Anterior cingulate cortex (tissue), 58 donors: ENCODE data around the gene CCNL2.
"Not testable (repeated sequence)": the region's sequence is repeated elsewhere in the genome, so short reads cannot be mapped to it uniquely, and the experiment has no call there.

Source experiments
- DNase-seq, 58 donors: peaks; one replicate each; lab custom pipeline; 2025; lab: John Stamatoyannopoulos, UW

CCNL2 gene

DNA sequence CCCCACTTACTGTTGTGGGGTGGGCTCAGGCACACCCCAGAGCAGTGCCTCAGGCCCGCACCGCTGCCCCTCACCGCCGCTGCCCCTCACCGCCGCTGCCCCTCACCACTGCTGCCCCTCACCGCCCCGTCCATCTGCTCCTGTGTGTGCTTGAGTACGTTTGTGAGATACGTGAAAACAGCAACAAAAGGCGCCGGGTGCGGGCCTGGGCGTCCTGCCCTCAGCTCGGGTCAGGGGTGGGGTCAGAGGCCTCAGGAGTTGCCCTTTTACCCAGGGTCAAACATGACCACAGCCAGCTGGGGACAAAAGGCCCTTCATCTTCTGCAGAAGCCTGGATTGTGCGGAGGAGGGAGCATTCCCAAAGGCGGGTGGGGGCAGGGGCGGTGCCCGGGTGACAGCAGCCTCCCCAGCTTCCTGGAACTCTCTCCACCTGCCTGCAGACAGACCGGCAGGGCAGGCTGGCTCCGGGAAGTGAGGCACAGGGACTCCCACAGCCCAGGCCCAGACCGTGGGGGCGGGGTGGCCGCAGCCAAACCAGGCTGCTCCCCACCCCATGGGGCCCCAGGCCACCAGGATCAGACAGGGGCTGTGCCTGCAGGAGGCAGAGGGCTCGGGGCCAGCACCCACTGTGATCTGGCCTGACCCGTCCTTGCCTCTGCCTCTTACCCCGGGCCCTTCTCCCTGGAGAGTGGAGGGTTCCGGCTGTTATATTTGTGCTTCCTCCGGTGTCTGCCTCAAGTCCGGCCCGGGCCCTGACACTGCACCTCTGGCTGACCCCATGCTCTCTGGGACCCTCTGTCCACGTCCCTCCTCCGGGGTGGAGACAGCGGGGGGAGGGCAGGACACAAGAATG is 34.0 kb upstream of the CCNL2 start:
- DNase-seq, result peak in 46 of 58 donors; percentile 24 to 90 (median 68)

DNA sequence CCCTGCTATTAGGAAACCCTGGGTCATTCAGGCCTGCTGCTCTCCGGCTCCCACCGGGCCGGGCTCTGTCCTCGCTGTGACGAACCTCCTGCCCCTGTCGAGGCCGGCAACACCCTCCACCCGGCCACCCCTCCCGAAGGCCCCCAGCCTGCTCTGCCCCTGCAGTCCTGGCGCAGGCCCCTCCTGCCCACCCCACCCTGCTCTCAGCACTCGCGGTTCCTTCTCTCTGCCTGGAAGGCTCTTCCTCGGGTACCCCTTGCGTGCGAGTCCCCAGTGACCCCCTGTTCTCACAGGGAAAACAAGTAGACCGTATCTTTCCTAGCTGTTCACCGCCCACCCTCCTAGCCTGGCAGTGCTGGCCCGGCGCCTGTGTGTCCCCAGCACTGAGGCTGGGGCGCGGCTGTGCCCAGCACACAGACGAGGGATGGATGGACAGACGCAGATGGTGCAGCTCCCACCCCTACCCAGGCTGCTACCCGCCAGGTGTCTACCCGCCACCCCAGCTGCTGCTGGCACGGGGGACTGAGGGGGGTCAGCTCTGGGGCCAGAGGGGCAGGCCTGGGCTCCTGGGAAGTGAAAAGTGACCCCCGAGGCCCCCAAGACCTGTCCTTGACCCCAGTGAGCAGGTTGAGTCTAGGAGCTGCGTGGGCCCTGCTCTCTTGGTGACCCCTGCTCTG is 33.3 kb upstream of the CCNL2 start:
- DNase-seq, result peak in 5 of 58 donors; percentile 19 to 56 (median 34)

DNA sequence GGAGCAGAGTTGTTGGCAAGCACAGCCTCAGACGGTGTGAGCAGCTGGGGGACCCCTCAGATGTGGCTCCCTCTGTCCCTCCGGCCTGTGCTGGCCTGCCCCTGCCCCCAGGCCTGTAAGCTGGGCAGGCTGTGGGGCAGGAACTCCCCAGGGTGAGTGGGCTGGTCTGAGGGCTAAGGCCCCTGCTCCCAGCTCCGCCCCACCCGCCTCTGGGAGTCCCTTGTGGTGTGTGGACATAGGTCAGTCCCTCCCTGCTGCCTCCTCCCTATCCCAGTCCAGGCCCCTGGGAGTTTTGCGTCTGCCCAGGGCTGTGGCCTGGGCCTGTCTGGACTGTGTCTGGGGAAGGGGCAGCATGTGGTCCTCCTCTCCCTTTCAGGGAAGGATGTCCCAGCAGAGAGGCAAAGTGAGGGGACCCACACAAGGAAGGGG is 32.7 kb upstream of the CCNL2 start:
- DNase-seq, result peak in 4 of 58 donors; percentile 38 to 58 (median 50)

DNA sequence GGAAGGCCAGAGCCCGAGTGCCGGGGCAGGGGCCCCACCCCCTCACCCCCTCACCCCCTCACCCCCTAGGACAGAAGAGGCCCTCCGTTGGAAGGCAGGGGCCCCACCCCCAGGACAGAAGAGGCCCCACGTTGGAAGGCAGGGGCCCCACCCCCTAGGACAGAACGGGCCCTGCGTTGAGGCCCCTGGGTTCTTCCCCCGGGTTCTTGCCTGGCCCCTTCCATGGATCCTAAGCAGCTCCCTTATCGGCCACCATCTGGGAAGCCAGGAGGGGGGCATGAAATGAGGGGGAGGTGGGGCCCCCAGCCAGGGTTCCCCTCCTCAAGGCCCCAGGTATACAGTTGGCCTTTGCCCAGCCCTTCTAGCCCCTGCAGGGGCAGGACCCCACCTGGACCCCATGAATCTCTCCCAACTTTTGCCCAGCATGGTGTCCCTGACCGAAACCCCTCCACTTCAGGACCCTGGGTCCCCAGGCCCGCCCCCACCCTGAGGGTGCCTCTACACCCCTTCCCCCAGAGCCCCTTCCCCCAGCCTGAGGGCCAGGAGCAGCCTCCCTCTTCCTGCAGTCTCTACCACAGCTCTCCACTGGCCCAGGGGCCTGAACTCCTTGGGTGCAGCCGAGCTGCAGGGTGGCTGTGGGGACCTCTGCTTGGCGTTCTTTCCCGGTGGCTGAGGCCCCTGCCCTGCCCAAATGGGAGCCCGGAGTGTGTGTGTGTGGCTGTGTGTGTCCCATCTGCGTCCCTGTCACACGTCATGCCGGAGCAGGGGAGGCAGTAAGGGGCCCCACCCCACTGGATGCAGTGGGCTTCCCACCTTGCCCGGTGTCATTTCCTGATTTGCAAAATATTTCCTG is 32.1 kb upstream of the CCNL2 start:
- DNase-seq, result peak in 1 of 58 donors; percentile 62

DNA sequence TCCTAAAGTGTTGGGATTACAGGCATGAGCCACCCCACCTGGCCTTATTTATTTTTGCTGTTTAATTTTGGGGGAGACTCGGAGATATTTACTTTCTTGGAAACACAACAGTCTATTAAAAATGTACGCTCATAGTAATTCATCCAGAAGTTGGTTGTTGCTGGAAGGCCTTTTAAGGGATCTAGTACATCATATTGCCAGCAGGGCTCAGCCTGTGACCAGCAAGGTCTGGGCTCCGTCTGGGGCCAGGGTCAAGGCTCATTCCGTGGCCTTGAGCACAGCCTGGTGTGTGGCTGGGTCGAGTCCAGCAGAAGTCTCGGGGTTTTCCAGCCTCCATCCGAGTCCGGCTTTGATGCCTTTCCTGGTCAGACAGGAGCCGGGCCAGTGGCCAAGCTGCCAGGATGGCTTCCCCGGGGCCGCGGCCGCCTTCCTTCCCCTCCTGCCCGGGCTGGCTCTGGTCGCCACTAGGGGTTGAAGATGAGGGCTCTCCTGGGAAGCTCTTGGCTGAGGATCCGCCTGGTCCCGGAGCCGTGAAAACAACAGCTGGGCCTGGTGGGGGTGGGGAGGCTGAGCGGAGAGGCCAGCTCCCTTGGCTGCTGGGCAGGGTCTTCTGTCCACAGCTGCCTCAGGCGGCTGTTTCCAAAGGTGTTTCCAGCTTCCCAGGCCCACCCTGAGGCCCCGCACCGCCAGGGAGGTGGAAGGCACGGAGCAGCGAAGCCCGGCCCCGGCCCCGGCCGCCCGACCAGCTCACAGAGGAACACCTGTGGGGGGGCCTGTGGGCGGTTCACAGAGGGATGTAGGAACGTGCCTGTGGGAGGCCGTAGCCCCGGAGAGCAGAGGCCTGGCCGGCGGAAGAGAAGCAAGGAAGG is 31.2 kb upstream of the CCNL2 start:
- DNase-seq, result peak in 48 of 58 donors; percentile 25 to 84 (median 62)

DNA sequence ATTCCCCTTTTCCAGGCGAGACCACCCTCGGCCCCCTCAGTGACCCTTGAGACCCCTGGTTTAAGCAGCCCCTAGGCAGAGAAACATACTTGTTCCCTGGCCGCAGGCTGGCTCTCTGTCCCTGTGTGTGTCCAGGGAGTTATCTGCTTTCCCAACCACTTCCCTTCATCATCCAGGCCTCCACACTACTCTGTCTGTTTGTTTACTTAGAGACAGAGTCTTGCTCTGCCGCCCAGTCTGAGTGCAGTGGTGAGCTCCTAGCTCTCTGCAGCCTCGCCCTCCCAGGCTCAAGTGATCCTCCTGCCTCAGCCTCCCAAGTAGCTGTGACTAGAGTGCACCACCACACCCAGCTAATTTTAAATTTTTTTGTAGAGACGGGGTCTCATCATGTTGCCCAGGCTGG is 30.5 kb upstream of the CCNL2 start:
- no peak for DNase-seq

DNA sequence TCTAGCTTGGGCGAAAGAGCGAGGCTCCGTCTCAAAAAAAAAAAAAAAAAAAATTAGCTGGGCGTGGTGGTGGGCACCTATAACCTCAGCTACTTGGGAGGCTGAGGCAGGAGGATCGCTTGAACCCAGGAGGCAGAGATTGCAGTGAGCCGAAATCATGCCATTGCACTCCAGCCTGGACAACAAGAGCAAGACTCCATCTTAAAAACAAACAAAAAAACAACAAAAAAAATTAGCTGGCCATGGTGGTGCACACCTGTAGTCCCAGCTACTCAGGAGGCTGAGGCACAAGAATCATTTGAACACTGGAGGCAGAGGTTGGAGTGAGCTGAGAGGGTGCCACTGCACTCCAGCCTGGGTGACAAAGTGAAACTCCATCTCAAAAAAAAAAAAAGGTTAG is 29.8 kb upstream of the CCNL2 start:
- not testable (repeated sequence) for DNase-seq

DNA sequence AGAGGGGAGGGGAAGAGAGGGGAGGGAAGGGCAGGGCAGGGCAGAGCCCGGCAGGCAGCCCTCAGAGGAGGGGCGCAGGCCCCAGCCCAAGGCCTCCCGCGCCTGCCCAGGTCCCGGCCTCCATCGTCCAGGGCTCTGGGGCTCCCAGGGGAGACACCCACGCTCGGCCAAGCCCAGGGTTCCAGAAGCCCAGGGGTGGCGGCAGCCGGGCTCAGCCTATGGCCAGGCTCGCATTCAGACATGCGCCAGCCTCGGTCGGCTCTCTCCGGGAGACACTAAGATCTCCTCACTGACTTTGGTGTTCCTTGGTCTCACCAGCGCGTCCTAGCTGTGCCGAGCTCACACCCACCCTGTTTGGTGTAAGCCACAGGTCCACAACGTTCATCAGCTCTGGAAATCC is 29.0 kb upstream of the CCNL2 start:
- peak in 2 of 58 donors; percentile 57 to 59 for DNase-seq

DNA sequence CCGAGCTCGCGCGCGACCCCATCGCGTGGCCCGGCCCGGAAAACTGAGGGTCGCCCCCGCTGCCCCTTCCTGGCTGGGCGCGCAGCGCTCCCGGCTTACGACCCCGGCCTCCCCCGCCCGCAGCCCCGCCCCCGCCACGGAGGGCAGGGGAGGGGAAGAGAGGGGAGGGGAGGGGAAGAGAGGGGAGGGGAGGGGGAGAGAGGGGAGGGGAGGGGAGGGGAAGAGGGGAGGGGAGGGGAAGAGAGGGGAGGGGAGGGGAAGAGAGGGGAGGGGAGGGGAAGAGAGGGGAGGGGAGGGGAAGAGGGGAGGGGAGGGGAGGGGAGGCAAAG is 28.6 kb upstream of the CCNL2 start:
- DNase-seq, result peak in 3 of 58 donors; percentile 22 to 57 (median 52)

DNA sequence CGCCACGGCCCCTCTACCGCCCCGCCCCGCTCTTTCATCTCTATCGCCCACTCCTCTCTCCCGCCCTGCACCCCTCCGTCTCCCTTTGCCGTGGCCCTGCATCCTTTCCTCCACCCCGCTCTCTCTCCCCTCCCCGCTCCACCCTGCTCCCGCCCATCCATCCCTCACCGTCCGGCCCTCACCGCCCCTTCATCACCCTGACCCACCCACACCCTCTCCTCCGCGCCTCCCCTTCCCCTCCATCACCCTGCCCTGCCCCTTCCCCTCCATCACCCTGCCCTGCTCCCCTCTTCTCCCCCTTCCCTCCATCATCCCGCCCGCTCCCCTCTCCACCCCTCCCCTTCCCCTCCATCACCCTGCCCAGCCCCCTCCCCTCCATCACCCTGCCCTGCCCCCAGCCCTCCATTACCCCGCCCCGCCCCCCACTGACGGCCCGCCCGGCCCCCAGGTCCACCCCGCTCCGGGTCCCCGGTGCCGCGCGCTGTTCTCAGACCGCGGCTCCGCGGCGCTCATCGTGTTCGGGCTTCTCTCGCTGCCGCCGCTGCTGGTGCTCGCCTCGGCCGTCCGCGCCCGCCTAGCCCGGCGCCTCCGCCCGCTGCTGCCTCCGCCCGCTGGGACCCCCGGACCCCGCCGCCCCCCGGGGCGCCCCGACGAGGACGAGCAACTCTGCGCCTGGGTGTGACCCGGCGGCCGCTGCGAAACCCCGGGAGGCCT is 28.1 kb upstream of the CCNL2 start:
- DNase-seq, result peak in 26 of 58 donors; percentile 24 to 83 (median 62)

DNA sequence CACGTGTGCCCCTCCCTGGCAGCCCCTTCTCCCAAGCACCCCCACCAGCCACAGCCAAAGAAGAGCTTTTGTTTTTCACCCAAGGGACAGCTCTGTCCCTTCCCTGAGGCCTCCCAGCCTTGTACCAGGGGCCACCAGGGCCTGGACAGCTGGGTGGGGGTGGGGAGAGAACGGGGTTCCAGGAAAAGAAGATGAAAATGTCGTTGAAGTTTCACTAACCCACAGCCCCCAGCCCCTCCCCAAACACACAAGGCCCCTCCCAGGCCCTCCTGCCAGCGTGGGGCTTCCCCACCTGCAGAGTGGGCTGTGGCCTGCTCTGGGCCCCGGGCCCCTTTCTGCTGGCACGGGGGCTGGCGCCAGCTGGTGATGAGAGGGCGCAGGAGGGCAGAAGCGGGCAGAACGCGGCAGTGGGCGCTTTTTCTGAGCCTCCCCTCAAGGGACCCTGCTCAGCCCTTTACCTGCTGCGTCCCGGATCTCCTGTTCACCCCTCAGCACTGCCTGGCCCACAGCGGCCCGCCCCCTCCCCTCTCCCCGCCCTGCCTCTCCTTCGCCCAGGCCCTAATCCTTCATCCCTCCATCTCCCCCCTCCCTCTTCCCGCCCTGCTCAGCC is 27.5 kb upstream of the CCNL2 start:
- peak in 38 of 58 donors; percentile 30 to 90 (median 66) for DNase-seq

DNA sequence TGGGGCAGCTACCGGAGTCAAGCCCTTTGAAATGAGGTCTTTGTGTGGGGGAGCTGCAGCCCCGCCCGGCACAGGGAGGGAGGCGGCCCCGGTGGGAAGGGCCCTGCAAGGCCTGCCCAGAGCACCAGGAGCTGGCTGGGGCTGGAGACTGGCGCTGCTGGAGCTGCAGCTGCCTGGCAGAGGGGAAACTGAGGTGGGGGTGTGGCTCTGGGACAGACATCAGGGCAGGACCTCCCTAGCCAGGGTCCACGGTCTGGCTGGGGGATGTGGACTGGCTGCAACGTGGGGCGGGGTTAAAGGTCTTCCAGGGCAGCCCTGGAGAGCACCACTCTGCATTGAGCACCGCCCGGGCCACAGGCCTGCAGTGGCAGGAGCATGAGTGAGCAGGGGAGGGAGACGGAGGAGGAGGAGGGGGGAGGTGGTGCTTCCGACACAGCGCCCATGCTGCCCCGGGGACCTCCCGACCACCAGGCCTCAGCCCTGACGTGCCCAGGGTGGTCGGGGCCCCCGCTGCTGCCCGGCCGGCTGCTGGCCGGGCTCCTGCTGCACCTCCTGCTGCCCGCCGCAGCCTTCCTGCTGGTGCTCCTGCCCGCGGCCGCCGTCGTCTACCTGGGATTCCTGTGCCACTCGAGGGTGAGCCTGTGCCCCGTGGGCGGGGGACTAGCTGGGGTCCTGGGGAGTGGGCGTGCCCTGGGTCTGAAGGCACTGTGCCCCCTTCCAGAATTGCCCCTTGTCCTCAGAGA is 26.8 kb upstream of the CCNL2 start:
- peak in 42 of 58 donors; percentile 19 to 87 (median 67) for DNase-seq

DNA sequence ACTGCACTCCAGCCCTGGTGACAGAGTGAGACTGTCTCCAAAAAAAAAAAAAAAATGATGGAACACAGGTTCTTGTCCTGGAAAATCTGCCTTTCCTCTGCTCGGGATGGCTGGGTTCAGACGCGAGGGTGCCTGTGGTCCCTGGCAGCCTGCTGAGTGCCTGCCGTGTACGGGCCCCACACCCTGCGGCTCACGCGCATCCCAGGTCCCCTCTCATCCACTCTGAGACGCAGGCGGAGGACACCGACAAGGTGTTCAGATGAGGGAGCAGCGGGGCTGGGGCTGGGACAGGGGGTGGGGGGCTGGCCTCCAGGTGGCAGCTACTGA is 26.3 kb upstream of the CCNL2 start:
- DNase-seq, result no peak

DNA sequence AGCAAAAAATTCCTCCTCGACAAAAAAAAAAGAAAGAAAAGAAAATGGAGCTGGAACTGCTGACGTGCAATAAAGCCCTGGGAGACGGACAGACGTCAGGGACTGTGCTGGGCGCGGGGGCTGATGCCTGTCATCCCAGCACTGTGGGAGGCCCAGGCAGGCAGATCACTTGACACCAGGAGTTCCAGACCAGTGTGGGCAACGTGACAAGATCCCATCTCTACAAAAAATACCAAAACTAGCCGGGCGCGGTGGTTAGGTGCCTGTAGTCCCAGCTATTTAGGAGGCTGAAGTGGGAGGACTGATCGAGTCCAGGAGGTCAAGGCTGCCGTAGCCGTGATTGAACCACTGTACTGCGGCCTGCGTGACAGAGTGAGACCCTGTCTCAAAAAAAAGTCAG is 25.6 kb upstream of the CCNL2 start:
- DNase-seq, result no peak

DNA sequence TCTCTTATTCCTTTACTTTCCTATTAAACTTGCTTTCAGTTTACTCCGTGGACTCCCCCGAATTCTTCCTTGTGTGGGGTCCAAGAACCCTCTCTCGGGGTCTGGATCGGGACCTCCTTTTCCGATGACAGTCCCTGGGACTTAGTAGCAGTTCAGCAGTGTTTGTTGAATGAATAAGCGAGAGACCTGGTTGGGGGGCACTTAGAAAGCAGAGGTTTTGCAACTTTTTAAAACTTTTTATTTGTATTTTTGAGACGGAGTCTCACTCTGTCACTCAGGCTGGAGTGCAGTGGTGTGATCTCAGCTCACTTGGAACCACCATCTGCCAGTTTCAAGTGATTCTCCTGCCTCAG is 24.1 kb upstream of the CCNL2 start:
- DNase-seq, result no peak

DNA sequence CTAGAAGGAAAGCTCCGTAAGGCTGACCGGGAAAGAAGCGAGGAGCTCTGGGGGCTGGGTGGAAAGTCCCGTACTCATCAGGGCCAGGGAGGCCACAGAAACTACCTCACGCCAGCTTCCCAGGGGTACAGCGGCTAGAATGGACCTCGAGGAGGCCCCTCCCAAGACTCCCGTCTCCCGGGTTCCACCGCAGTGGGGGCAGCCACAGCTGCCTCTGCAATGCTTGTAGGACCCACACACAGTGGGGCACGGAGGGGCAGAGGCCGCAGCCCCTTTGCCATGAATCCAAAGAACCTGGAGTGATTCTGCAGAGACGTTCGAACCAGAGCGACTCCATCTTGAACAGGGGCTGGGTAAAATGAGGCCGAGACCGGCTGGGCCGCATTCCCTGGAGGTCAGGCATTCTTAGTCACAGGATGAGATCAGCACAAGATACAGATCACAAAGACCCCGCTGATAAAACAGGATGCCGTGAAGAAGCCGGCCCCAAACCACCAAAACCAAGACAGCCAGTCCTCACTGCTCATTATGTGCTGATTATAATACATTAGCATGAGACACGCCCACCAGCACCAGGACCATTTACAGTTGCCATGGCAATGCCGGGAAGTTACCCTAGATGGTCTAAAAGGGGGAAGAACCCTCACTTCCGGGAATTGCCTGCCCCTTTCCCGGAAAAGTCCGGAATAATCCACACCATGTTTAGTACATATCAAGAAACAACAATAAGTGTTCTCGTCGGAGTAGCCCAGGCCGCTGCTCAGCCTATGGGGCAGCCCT is 23.5 kb upstream of the CCNL2 start:
- DNase-seq, result peak in 2 of 58 donors; percentile 31 to 65

DNA sequence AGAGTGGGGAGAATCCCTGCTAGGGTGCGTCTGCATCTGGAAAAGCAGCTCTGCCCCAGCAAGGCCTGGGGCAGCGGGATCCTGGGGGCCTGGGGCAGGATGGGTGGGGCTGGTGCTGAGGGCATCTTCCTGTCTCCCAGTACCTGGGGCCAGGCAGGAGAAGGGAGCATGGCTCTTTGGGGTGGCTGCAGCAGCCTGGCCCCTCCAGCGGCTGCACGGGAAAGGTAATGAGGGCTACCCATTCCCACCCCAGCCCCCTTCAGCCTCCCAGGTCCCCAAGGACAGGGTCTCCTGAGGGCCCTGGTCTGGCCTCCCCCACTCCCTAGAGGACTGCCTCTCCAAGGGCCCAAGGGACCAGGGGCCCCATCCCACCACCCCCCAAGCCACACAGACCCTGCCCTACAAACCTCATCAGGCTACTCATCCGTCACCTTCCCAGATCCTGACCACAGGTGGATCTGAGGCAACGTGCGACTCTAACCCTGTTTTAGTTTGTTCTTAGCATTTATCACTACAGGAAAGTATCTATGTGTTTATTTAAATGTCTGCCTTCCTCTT is 22.9 kb upstream of the CCNL2 start:
- DNase-seq, result no peak
